GM12878 (cell line): Measurements from ENCODE around the gene STRIP2. TPM values are rescaled to one million over a fixed set of nuclear protein-coding genes. Genes with fewer than 3 reads are reported as not detected.
A peak's percentile ranks its signal among the peaks of the same experiment; 100 is the strongest.

Experiments used
- ATAC-seq: fragments of 200-7000 bp; cut with Tn5 transposase; 3 replicates; pipeline ENCODE4 v1.9.1; 2020; ENCODE audit warnings: mild to moderate bottlenecking, moderate library complexity
- BruUV-seq: library from RNA; stranded (reverse); fragments of 400-500 nt; replicated peaks from 2 replicates; lab custom pipeline; 2021; lab: Mats Ljungman, UMichigan
- CTCF ChIA-PET: fragments of 300-600 bp; sonication (Branson Sonifier 250); formaldehyde crosslinking; extraction: SDS; loops from one replicate; lab custom pipeline; 2021; ENCODE audit warnings: inconsistent platforms; lab: Yijun Ruan, JAX
- POLR2A ChIA-PET: fragments of 350-600 bp; formaldehyde crosslinking; extraction: SDS; loops from one replicate; lab custom pipeline; 2021; ENCODE audit warnings: inconsistent platforms; lab: Charles Lee
- RAD21 ChIA-PET: fragments of 300-600 bp; sonication (Branson Sonifier 250); formaldehyde crosslinking; loops from one replicate; lab custom pipeline; 2023; ENCODE audit warnings: antibody characterized with exemption; ENCODE audit not compliant: unreplicated experiment; lab: Charles Lee
- SMC1A ChIA-PET: fragments of 300-600 bp; sonication (Branson Sonifier 250); formaldehyde crosslinking; loops from one replicate; lab custom pipeline; 2023; ENCODE audit not compliant: unreplicated experiment, uncharacterized antibody; lab: Charles Lee
- DNase-seq: peaks from one replicate; pipeline ENCODE4 v3.0.0-alpha.2; 2011; ENCODE audit warnings: low read depth, low spot score
- FAIRE-seq: peaks from 3 replicates; lab custom pipeline; 2011; peaks lifted over from hg19 to GRCh38; lab: Jason Lieb, UNC
- H2AFZ ChIP-seq: 2 replicates; pipeline ENCODE4 v1.6.0; 2011; ENCODE audit warnings: low read depth, low read length, control low read depth; ENCODE audit not compliant: control insufficient read depth
- H3K27ac ChIP-seq: 2 replicates; pipeline ENCODE4 v1.5.1; 2011; ENCODE audit warnings: control low read depth; ENCODE audit not compliant: control insufficient read depth, insufficient read depth
- H3K27me3 ChIP-seq, 2 experiments: replicated peaks in 1 of 2; 2 replicates each; pipeline versions ENCODE4 v1.6.0 to v1.6.1; 2011; ENCODE audit warnings: low read length in 1 of 2; ENCODE audit not compliant: control insufficient read depth in 2 of 2, insufficient read depth in 2 of 2
- H3K36me3 ChIP-seq, 2 experiments: 2 replicates each; pipeline ENCODE4 v1.5.1; 2011; ENCODE audit warnings: low read length in 1 of 2; ENCODE audit not compliant: control insufficient read depth in 2 of 2, insufficient read depth in 2 of 2
- H3K4me1 ChIP-seq: 2 replicates; pipeline ENCODE4 v1.6.1; 2011; ENCODE audit warnings: mild to moderate bottlenecking, low read length, moderate library complexity, mixed read lengths; ENCODE audit not compliant: control insufficient read depth, insufficient read depth
- H3K4me2 ChIP-seq: 2 replicates; pipeline ENCODE4 v1.6.0; 2011; ENCODE audit warnings: control low read depth; ENCODE audit not compliant: control insufficient read depth, insufficient read depth
- H3K4me3 ChIP-seq: fragments of 200-600 bp; sonication (generic); 2 replicates; pipeline ENCODE4 v1.5.1; 2016
- H3K79me2 ChIP-seq: 2 replicates; pipeline ENCODE4 v1.6.0; 2011; ENCODE audit warnings: low read length; ENCODE audit not compliant: control insufficient read depth, insufficient read depth
- H3K9ac ChIP-seq: 2 replicates; pipeline ENCODE4 v1.8.0; 2011; ENCODE audit warnings: low read length, control low read depth, mixed read lengths; ENCODE audit not compliant: control insufficient read depth, insufficient read depth
- H3K9me3 ChIP-seq: replicated peaks from 3 replicates; pipeline ENCODE4 v1.5.1; 2011; ENCODE audit warnings: mild to moderate bottlenecking, low read length; ENCODE audit not compliant: control insufficient read depth, insufficient read depth
- H4K20me1 ChIP-seq: 2 replicates; pipeline ENCODE4 v1.6.0; 2011; ENCODE audit not compliant: control insufficient read depth, insufficient read depth
- CBX5 ChIP-seq: sonication (generic); IDR thresholded peaks from 2 replicates; pipeline ENCODE4 v1.6.1; 2016; ENCODE audit warnings: low read depth, moderate library complexity, mild to moderate bottlenecking, inconsistent platforms
- CHD1 ChIP-seq: IDR thresholded peaks from 2 replicates; pipeline ENCODE4 v1.6.1; 2012; ENCODE audit warnings: low read depth, low read length, improper control_type of control experiment
- CHD4 ChIP-seq: fragments of 200-600 bp; sonication (generic); IDR thresholded peaks from 2 replicates; pipeline ENCODE4 v1.6.1; 2016; ENCODE audit warnings: mild to moderate bottlenecking
- EED ChIP-seq: sonication (generic); IDR thresholded peaks from 2 replicates; pipeline ENCODE4 v1.6.1; 2016; ENCODE audit warnings: antibody characterized with exemption, low read depth
- GATAD2B ChIP-seq: fragments of 450-650 bp; conservative IDR thresholded peaks from 2 replicates; pipeline ENCODE4 v1.6.1; 2017; ENCODE audit warnings: low read depth, mild to moderate bottlenecking, moderate library complexity
- MLLT1 ChIP-seq: fragments of 450-650 bp; IDR thresholded peaks from 2 replicates; pipeline ENCODE4 v1.6.1; 2016; ENCODE audit warnings: mild to moderate bottlenecking
- MTA2 ChIP-seq: fragments of 450-650 bp; IDR thresholded peaks from 2 replicates; pipeline ENCODE4 v1.6.1; 2016; ENCODE audit warnings: low read depth, mild to moderate bottlenecking, moderate library complexity
- MYB ChIP-seq: fragments of 150-350 bp; IDR thresholded peaks from 2 replicates; pipeline ENCODE4 v1.6.1; 2014; ENCODE audit warnings: mild to moderate bottlenecking, low read depth, low read length, borderline replicate concordance
- MYC ChIP-seq: IDR thresholded peaks from 2 replicates; pipeline ENCODE4 v1.6.1; 2011; ENCODE audit warnings: mild to moderate bottlenecking, low read length, moderate library complexity, inconsistent platforms; ENCODE audit not compliant: insufficient read depth, insufficient replicate concordance, insufficient read length, severe bottlenecking
- NR2C2 ChIP-seq: IDR thresholded peaks from 2 replicates; pipeline ENCODE4 v1.6.1; 2011; ENCODE audit warnings: borderline replicate concordance, low read depth; ENCODE audit not compliant: control insufficient read depth, insufficient read length
- POU2F2 ChIP-seq: IDR thresholded peaks from 3 replicates; pipeline ENCODE4 v1.6.1; 2011; ENCODE audit warnings: low read depth, mild to moderate bottlenecking, low read length, borderline replicate concordance
- RBBP5 ChIP-seq: fragments of 200-600 bp; sonication (generic); conservative IDR thresholded peaks from 2 replicates; pipeline ENCODE4 v1.6.1; 2016
- RCOR1 ChIP-seq: conservative IDR thresholded peaks from 2 replicates; pipeline ENCODE4 v1.6.1; 2012; ENCODE audit warnings: low read depth, low read length, improper control_type of control experiment
- SIX5 ChIP-seq: IDR thresholded peaks from 2 replicates; pipeline ENCODE4 v1.6.1; 2011; ENCODE audit warnings: mild to moderate bottlenecking, low read depth, low read length, moderate library complexity; ENCODE audit not compliant: severe bottlenecking
- SMAD1 ChIP-seq: fragments of 450-650 bp; IDR thresholded peaks from 2 replicates; pipeline ENCODE4 v1.6.1; 2018; ENCODE audit warnings: mild to moderate bottlenecking, low read depth; ENCODE audit not compliant: partially characterized antibody
- SUZ12 ChIP-seq: fragments of 200-600 bp; sonication (generic); IDR thresholded peaks from one replicate; pipeline ENCODE4 v1.6.1; 2018; ENCODE audit warnings: antibody characterized with exemption, mild to moderate bottlenecking; ENCODE audit not compliant: unreplicated experiment
- TAF1 ChIP-seq: IDR thresholded peaks from 2 replicates; pipeline ENCODE4 v1.6.1; 2011; ENCODE audit warnings: mild to moderate bottlenecking, low read depth, low read length, borderline replicate concordance
- ZNF217 ChIP-seq: fragments of 450-650 bp; IDR thresholded peaks from 2 replicates; pipeline ENCODE4 v1.6.1; 2017; ENCODE audit warnings: antibody characterized with exemption, mild to moderate bottlenecking
- ZNF274 ChIP-seq: IDR thresholded peaks from one replicate; pipeline ENCODE4 v1.8.0; 2011; ENCODE audit not compliant: insufficient read length, insufficient read depth
- WGBS: methylation state at CpG from one replicate; pipeline ENCODE4 v1.1.6; 2016; ENCODE audit warnings: low lambda C conversion rate; ENCODE audit not compliant: insufficient replicate concordance, insufficient coverage; ENCODE audit errors: missing lambda C conversion rate; 5-methylcytosine and 5-hydroxymethylcytosine counted together
- in situ Hi-C: fragments of 300-500 bp; cut with MboI; formaldehyde crosslinking; loops from 9 replicates; pipeline ENCODE4 v1.14.3; 2018; ENCODE audit warnings: mixed read lengths
- intact Hi-C: fragments of 100-400 bp; cut with micrococcal nuclease; formaldehyde crosslinking; loops from one replicate; pipeline ENCODE4 v1.14.2; 2022; ENCODE audit not compliant: unreplicated experiment
- polyA plus RNA-seq, 11 experiments: library from polyadenylated mRNA; depleted of rRNA in 4 of 11; unstranded in 6 of 11; stranded (reverse) in 5 of 11; fragments of >200 nt; fragmentation: Nextera tagmentation in 4 of 11; fragmentation: Illumina TruSeq in 1 of 11; extraction: Ambion mirVana in 4 of 11; extraction: Trizol in 1 of 11; gene quantifications; 1 replicate in 1 of 11; 2 replicates in 10 of 11; pipeline versions ENCODE4 v1.2.1 to v1.2.3, GENCODE V29; 2011 to 2016; ENCODE audit warnings: inconsistent platforms in 2 of 11, missing spikeins in 2 of 11, low read depth in 1 of 11
- total RNA-seq, 4 experiments: library from RNA; depleted of rRNA in 3 of 4; stranded (reverse); fragments of >200 nt in 3 of 4; fragmentation: Illumina TruSeq in 1 of 4; extraction: Trizol in 1 of 4; gene quantifications; 2 replicates each; pipeline versions ENCODE4 v1.2.1 to v1.2.3, GENCODE V29; 2013 to 2021
- TF ChIP-seq, protein P1 (sequence below): fragments of 450-650 bp; IDR thresholded peaks from 2 replicates; pipeline ENCODE4 v1.6.1; 2017; ENCODE audit warnings: borderline replicate concordance

The STRIP2 gene
- total and polyA plus RNA-seq, 10 of the 15 experiments (the other 5 are each of a cell fraction or from before 2014, with no cell fraction given): 0.48 to 5.8 (median 1.8) TPM

DNA sequence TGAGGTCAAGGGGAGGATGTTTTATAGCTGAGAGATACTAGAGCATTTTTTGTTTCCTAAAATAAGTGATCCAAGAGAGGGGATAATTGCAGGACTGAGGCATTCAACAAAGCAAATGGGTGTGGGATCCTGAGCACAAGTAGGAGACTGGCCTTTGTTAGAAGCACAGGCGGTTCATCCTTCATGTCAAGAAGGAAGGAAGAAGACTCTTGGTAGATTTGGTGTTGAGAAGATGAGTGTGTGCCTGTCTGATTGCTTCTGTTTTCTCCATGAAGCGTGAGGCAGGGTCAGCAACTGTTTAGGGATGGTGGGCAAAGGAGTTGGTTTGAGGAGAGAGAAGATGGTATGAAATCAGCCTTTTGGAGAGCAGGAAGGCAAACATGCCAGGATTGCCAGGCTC, 27.6 kb downstream of the STRIP2 start:
- TSS peak; percentile 36 for BruUV-seq
- ChIA-PET RAD21 (interaction anchor here (2.4 kb wide), 1 partner anchor 94 kb away, joined by 6 read pairs; no protein-coding TSS in a partner anchor), SMC1A (interaction anchor here (0.7 to 1.2 kb wide), 3 partner anchors 10 to 244 kb away, joined by 3 read pairs; no protein-coding TSS in a partner anchor), CTCF (interaction anchor here (3.1 to 3.4 kb wide), 2 partner anchors 10 to 85 kb away, joined by 12 read pairs; no protein-coding TSS in a partner anchor), POLR2A (no interaction called here)
- Histone ChIP-seq H3K9me3 (no peaks in the 10 kb centered on the region), H3K27me3 (no peaks in the 10 kb centered on the region), H4K20me1 (no peaks in the 10 kb centered on the region), H3K36me3 (no peaks in the 10 kb centered on the region), H3K4me1 (no peaks in the 10 kb centered on the region), H2AFZ (no peak overlapping the region), H3K4me3 (no peak overlapping the region), H3K27ac (no peak overlapping the region), H3K9ac (no peak overlapping the region), H3K4me2 (no peak overlapping the region), H3K79me2 (no peaks in the 10 kb centered on the region)
- in situ Hi-C loops: loop anchor here (5.0 kb wide), 1 partner anchor 95 kb away; no protein-coding TSS in a partner anchor
- ATAC-seq (no peak), FAIRE-seq (no peak), DNase-seq (no peak)
- TF ChIP-seq CBX5 (no peak), MYB (no peak), SIX5 (no peak), MTA2 (no peak), RBBP5 (no peak), ZNF217 (no peak), GATAD2B (no peak), MLLT1 (no peak), NR2C2 (no peak), EED (no peak), MYC (no peak), ZNF274 (no peak), SMAD1 (no peak), POU2F2 (no peak), TAF1 (no peak), CHD4 (no peak), SUZ12 (no peak), RCOR1 (no peak), CHD1 (no peak)
- TF ChIP-seq, protein P1, sequence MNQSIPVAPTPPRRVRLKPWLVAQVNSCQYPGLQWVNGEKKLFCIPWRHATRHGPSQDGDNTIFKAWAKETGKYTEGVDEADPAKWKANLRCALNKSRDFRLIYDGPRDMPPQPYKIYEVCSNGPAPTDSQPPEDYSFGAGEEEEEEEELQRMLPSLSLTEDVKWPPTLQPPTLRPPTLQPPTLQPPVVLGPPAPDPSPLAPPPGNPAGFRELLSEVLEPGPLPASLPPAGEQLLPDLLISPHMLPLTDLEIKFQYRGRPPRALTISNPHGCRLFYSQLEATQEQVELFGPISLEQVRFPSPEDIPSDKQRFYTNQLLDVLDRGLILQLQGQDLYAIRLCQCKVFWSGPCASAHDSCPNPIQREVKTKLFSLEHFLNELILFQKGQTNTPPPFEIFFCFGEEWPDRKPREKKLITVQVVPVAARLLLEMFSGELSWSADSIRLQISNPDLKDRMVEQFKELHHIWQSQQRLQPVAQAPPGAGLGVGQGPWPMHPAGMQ: no peak
- intact Hi-C loops: no loop called here
- 94% methylated on average over 2 of the region's 2 CpGs for WGBS
